GM18858 (cell line): ENCODE results near the gene TIMP1.
A peak's percentile ranks its signal among the peaks of the same experiment; 100 is the strongest.
"Not testable (repeated sequence)": the region's sequence is repeated elsewhere in the genome, so short reads cannot be mapped to it uniquely, and the experiment has no call there.

Source experiments
- ATAC-seq: cut with Tn5 transposase; IDR thresholded peaks from one replicate; pipeline ENCODE4 v1.9.1; 2021; ENCODE audit not compliant: unreplicated experiment

The TIMP1 gene

GRCh38 chrX:47603125-47603524 is 20.9 kb downstream of the TIMP1 start:
- not testable (repeated sequence) for ATAC-seq

- ATAC-seq, result no peak
These were observed 22.8 kb downstream of the TIMP1 start for GRCh38 chrX:47605024-47605423.

GRCh38 chrX:47607091-47607490 is 24.9 kb downstream of the TIMP1 start:
- no peak for ATAC-seq

GRCh38 chrX:47608130-47608810 is 26.0 kb downstream of the TIMP1 start:
- ATAC-seq, result no peak

GRCh38 chrX:47610511-47610910 is 28.3 kb downstream of the TIMP1 start:
- ATAC-seq, result no peak

- no peak for ATAC-seq
These were observed 29.3 kb downstream of the TIMP1 start for GRCh38 chrX:47611489-47611888.

GRCh38 chrX:47611926-47612325 is 29.7 kb downstream of the TIMP1 start:
- ATAC-seq, result no peak

GRCh38 chrX:47612418-47612817 is 30.2 kb downstream of the TIMP1 start:
- ATAC-seq, result no peak

- ATAC-seq, result no peak
These were observed 30.8 kb downstream of the TIMP1 start for GRCh38 chrX:47613082-47613481.

GRCh38 chrX:47614618-47615017 is 32.4 kb downstream of the TIMP1 start:
- no peak for ATAC-seq

- no peak for ATAC-seq
These were observed 36.8 kb downstream of the TIMP1 start for GRCh38 chrX:47618923-47619485.

- ATAC-seq, result peak; percentile 60
These were observed 37.5 kb downstream of the TIMP1 start, which contains the start of gene SYN1 for GRCh38 chrX:47619486-47620302. Gene SYN1 (minus strand): TSS chrX:47619857. CDS start chrX:47619728, 129 bp downstream.

GRCh38 chrX:47620303-47620685 is 38.1 kb downstream of the TIMP1 start:
- ATAC-seq, result no peak

- no peak for ATAC-seq
These were observed 39.6 kb downstream of the TIMP1 start for GRCh38 chrX:47621851-47622250.

GRCh38 chrX:47623540-47624027 is 41.3 kb downstream of the TIMP1 start:
- no peak for ATAC-seq

- no peak for ATAC-seq
These were observed 43.1 kb downstream of the TIMP1 start for GRCh38 chrX:47625365-47625764.

GRCh38 chrX:47628982-47629381 is 46.7 kb downstream of the TIMP1 start:
- no peak for ATAC-seq

- no peak for ATAC-seq
These were observed 47.4 kb downstream of the TIMP1 start, which contains the start of gene CFP for GRCh38 chrX:47629419-47630200. Gene CFP (minus strand): TSS chrX:47629930. CDS start chrX:47629844, 86 bp downstream.

- ATAC-seq, result no peak
These were observed 49.4 kb downstream of the TIMP1 start for GRCh38 chrX:47631676-47632075.

GRCh38 chrX:47632666-47633065 is 50.4 kb downstream of the TIMP1 start:
- no peak for ATAC-seq
